Midbrain (tissue), 1 donor: Measurements from ENCODE around the gene MAN2A1.

ENCODE experiments used
- DNase-seq: peaks from one replicate; lab custom pipeline; 2025; lab: John Stamatoyannopoulos, UW

MAN2A1 gene

GRCh38 chr5:109706095-109706494 is 16.4 kb downstream of the MAN2A1 start:
- no peak for DNase-seq

DNA sequence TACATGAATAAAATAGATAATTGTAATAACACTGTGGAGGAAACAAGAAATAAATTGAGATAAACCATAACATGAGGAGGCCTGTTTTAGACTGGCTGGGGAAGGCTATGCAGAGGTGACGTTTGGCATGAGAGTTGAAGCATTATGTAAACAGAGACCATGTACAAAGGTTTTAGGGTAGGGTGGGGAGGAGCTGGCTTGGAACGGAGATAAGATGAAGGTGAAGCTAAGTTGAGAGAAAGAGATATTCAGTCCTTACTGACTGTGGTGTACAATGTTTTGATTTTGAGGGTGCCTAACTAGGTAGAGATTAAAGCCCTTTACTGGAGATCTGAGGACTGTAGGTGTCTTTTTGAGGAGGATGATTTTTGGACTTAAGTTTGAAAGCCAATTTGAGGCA is 17.8 kb downstream of the MAN2A1 start:
- DNase-seq = no peak

DNA sequence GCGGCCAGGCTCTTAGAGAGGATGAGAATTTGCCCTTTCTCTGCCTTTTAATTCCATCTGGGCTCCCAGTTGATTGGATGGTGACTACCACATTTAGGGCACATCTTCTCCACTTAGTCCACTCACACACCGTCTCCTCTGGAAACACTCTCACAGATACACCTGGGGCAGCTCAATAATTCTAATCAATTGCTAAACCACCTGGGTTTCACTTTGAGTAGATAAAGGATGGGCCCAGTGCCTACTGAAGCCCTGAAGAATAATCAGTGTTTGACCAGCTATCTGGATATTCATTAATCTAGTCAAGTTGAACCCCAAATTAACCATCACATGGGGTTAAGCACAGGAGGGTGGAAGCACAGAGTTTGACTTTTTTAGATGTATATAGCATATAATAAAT is 19.1 kb downstream of the MAN2A1 start:
- DNase-seq = no peak

GRCh38 chr5:109709225-109709624 is 19.5 kb downstream of the MAN2A1 start:
- no peak for DNase-seq

DNA sequence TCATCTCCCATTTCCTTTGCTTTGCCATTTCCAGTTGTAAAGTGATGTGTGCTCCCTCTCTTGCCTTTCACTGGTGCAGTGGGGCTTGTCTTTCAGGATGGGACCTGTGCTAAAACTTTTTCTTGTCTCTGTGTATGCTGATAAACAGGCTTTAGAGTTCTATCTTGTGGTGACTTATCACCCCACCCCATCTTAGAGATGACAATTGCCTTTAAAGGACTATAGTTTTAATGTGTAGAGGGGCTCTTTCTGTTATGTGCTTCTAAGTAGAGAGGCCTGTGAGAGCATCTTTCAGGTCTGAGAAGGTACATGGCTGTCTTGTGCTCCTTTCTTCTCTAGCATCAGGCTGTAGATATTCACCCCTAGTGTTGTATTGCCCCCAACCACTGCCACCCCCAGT is 21.9 kb downstream of the MAN2A1 start:
- DNase-seq = no peak

GRCh38 chr5:109713453-109713852 is 23.7 kb downstream of the MAN2A1 start:
- no peak for DNase-seq

GRCh38 chr5:109714592-109714991 is 24.9 kb downstream of the MAN2A1 start:
- no peak for DNase-seq

DNA sequence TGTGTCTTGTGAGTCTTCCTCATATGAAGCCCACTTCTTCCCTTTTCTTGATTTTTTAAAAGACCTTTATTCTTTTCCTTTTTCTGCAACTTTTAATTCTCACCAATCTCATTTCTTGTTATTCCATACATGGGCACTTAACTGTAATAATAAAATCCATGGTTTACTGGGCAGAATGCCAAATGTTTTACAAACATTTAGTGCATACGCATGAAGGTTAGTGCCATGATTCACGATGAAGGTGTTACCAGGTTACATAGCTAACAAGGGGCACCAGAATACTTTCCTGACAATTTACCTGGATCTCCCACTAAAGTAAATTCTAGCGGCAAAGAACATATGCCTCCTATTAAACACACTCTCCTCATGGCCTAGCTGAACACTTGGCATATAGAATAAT is 28.5 kb downstream of the MAN2A1 start:
- no peak for DNase-seq

- DNase-seq = no peak
Measured at GRCh38 chr5:109718632-109719031, 28.9 kb downstream of the MAN2A1 start.

DNA sequence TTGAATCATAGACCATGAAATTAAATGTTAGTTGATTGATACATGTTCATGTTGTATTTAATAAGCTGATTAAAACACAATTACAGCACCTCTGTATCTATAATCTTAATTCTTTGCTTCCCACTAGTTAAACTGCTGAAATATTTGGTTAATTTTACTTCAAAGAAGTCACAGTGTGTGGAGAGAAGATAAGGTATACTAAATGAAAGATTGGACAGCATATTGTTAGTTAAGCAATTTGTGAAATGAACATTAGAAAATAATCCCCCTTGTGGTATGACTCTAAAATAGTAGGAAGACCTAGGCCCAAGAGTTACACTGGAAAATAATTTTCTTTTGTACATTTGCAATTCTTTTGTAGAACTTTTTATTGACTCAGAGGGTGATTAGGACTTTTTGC is 30.3 kb downstream of the MAN2A1 start:
- DNase-seq = no peak

DNA sequence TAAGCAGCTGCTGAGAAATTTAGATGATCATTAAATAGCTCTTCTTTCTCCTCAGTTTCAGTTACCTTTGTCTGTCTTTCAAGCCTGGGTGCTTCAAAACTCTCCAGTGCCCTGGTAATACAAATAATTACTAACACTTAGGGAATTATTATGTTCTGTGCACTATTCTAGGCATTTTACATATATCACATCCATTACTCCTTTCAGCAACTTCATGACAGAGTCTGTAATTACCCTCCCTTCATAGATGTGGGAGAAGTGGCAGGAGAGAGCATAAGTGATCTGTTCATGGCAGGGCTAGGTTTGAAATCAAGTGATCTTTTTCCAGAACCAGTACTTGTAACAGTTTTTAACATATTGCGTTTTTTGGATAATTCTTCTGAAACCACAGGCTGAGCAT is 32.0 kb downstream of the MAN2A1 start:
- DNase-seq = no peak

DNA sequence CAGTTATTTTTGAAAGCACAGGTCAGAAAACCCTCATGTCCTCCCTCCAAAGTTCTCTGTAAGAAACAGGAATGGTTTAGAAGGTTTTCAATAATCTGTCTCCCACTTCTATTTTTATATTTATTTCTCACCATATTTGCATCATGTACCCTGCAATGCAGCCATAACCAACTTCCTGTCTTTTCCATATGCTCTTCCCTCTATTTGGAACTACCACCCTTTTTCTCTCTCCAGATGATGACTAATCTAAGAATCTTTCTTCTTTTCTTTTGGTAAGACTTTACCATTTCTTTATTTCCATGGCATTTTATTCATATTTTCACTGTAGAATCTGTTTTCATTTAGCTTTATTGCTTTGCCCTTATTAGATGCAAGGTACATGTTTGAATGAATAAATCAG is 33.9 kb downstream of the MAN2A1 start:
- DNase-seq = no peak

DNA sequence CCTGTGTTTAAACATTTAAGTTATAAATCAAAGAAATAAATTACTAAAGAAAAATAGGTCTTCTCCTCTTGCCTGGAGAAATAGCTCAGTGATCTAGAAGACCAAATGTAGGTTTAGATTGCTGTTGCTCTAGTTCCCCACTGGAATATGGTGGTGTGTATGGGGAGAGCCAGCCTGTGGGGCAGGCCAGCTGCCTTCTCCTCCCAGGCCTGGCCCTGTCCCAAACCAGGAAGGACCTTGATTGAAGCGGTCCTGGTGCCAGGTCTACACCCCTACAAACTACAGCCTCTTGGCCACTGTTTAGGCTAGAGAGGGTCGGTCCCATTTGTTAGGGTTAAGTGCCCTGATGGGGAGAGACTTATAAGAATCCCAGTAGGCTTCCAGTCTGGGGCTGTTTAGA is 35.4 kb downstream of the MAN2A1 start:
- DNase-seq = no peak

DNA sequence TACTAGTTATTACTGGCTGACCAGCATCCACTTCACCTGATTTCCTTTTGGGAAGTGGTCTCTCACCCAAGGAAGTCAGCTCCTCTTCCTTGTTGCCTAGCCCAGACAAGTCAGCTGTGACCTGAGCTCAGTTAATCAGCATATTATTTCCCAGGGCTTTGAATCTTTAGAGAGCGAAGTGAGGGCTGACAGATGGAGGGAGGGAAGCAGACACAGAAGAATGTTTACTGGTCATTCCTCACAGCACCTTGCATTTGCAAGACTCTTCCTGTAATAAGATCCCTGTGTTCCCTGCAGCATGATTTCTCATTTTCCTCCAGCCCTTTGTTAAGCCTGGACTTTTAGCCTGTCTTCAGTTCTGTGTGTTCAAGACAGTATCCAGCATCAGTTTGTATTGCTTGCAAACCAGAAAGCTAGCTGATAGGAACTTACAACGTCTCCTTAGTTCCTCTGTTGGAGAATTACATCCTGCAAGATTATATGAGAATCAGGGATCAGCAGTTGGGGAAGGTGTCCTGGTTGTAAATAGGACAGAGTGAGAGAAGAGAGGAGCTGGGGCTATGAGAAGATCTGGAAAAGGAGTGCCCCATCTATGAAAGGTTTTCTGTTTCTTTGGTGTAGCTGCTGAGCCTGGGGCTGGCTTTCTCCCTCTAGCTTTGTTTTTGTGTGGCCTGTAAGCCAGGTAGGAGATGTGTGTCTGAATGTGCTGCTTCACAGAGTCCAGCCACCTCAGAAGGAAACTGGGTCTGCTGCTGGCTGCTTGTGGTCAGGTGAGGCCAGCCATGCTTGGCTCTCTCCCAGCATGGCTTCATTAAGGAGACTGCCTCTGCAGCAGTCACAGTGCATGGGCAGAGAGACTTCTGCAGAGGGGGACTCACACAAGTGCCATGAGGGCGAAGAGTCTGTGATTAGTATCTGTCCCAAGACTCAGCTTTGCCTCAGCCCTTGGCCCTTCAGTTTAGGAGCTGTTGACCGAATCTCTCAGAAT is 50.3 kb downstream of the MAN2A1 start:
- DNase-seq = no peak

GRCh38 chr5:109740966-109741365 is 51.2 kb downstream of the MAN2A1 start:
- no peak for DNase-seq

DNA sequence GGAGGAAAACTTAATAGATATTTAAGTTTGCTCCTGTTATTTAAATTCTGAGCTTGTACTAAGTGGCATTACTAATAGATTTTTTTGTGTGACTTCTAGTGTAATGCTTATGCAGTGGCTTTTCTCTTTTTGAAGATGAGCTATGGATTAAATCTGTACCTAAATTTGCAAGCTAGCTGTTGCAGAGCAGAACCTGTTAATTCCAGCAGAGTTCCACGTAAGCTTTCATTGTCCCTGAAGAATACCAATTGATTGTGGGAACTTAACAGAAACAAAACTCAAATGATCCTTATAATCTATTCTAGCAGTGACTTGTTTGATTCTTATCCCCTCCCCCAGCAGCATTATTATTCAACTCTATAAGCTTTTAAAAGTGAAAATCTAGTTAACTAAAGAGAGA is 51.7 kb downstream of the MAN2A1 start:
- DNase-seq = no peak

GRCh38 chr5:109743041-109743531 is 53.4 kb downstream of the MAN2A1 start:
- DNase-seq = no peak

DNA sequence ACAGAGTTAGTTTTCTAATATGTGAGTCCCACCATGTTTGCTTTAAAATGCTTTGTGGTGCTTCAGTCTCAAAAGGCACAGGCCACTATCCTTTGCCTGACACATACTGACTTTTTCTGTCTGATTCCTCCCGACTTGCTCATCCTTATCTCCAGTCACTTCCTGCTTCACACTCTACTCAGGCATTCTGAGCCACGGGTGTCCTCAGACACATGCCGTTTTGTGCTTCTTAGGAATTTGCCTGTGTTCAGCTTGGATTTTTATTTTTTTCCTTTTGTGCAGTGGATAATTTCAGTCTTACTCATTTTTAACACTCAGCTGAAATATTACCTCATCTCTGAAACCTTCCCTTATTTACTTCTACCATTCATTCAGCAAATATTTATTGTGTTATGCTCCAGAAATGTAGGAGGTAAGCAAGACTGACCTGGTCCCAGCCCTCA is 54.1 kb downstream of the MAN2A1 start:
- DNase-seq = no peak

GRCh38 chr5:109744261-109744660 is 54.5 kb downstream of the MAN2A1 start:
- no peak for DNase-seq

DNA sequence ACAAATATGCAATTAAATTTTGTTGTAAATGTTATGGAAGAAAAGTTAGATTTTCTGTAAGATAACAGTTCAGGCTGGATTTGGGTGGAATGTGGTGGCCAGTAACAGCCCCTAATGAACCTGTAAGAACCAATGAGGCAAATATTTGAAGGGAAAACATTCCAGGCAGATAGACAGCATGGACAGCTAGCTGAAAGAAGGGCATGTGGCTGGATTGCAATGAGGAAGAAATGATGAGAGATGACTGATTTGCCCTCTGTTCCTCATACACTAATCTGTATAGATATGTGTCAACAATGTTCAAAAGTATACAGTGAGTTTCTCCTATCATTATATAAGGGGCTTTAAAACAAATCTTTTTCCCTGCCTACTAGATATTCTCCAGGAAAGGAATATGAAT is 58.8 kb downstream of the MAN2A1 start:
- DNase-seq = no peak

- DNase-seq = no peak
Measured at GRCh38 chr5:109750463-109750862, 60.7 kb downstream of the MAN2A1 start.

DNA sequence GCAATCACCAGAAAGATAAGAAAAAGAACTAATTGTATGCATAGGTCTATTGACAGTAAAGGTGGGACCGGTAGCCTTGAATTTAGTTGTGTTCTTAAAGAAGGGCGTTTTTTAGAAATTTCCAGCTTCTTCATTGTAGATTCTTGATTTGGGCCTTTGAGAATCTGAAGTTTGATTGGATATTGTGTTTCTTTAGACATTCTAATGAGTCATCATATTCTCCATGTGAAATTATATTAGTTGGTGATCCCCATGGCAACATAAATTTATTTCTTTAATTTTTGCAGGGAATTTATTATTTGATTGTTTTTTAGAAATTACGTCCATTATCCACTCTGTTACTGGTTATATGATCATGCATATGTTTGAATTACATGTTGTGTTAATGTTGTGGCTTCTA is 63.6 kb downstream of the MAN2A1 start:
- no peak for DNase-seq

GRCh38 chr5:109754319-109754718 is 64.6 kb downstream of the MAN2A1 start:
- DNase-seq = no peak

- no peak for DNase-seq
Measured at GRCh38 chr5:109755761-109756160, 66.0 kb downstream of the MAN2A1 start.
